PC-9 (cell line): ENCODE results near the gene RNF44. TPM values are rescaled to one million over a fixed set of nuclear protein-coding genes. Genes with fewer than 3 reads are reported as not detected.

ENCODE experiments used
- BruUV-seq: library from RNA; stranded (reverse); fragments of 400-500 nt; replicated peaks from 2 replicates; lab custom pipeline; 2021; lab: Mats Ljungman, UMichigan
- CTCF ChIA-PET: fragments of 300-600 bp; sonication (Branson Sonifier 250); formaldehyde crosslinking; loops from one replicate; lab custom pipeline; 2022; ENCODE audit warnings: antibody characterized with exemption; lab: Charles Lee
- POLR2A ChIA-PET: fragments of 300-600 bp; sonication (Branson Sonifier 250); formaldehyde crosslinking; loops from one replicate; lab custom pipeline; 2022; ENCODE audit warnings: antibody characterized with exemption; ENCODE audit not compliant: unreplicated experiment; lab: Charles Lee
- DNase-seq, 2 experiments: peaks; one replicate each; pipeline versions ENCODE4 v3.0.0 to v3.0.0-alpha.2; 2015 to 2022; ENCODE audit warnings: mixed read lengths in 1 of 2
- H2AFZ ChIP-seq: fragments of 200-600 bp; sonication (generic); 2 replicates; pipeline ENCODE4 v1.8.1; 2017; ENCODE audit warnings: antibody characterized with exemption
- H3F3A ChIP-seq: fragments of 200-600 bp; sonication (generic); 2 replicates; pipeline ENCODE4 v1.8.1; 2017; ENCODE audit warnings: antibody characterized with exemption, mild to moderate bottlenecking, low read depth; ENCODE audit not compliant: insufficient read depth
- H3K27ac ChIP-seq: fragments of 200-600 bp; sonication (generic); 2 replicates; pipeline ENCODE4 v1.6.1; 2016; ENCODE audit warnings: mixed run types
- H3K27me3 ChIP-seq: fragments of 200-600 bp; sonication (generic); 2 replicates; pipeline ENCODE4 v1.6.1; 2016; ENCODE audit warnings: low read depth, mixed run types; ENCODE audit not compliant: insufficient read depth
- H3K36me3 ChIP-seq: fragments of 200-600 bp; sonication (generic); 2 replicates; pipeline ENCODE4 v1.6.1; 2016; ENCODE audit warnings: low read depth, mixed run types
- H3K4me1 ChIP-seq: fragments of 200-600 bp; sonication (generic); replicated peaks from 2 replicates; pipeline ENCODE4 v1.6.1; 2016; ENCODE audit warnings: mixed run types; ENCODE audit not compliant: insufficient read depth
- H3K4me2 ChIP-seq: fragments of 200-600 bp; sonication (generic); 2 replicates; pipeline ENCODE4 v1.6.1; 2017; ENCODE audit warnings: mixed run types
- H3K4me3 ChIP-seq: fragments of 200-600 bp; sonication (generic); 2 replicates; pipeline ENCODE4 v1.6.1; 2016; ENCODE audit warnings: mixed run types
- H3K79me2 ChIP-seq: fragments of 200-600 bp; sonication (generic); 2 replicates; pipeline ENCODE4 v1.6.1; 2017; ENCODE audit warnings: low read depth, mixed run types
- H3K9me2 ChIP-seq: fragments of 200-600 bp; sonication (generic); 2 replicates; pipeline ENCODE4 v1.8.1; 2017; ENCODE audit warnings: mild to moderate bottlenecking; ENCODE audit not compliant: insufficient read depth
- H3K9me3 ChIP-seq: fragments of 200-600 bp; sonication (generic); 2 replicates; pipeline ENCODE4 v1.8.1; 2016; ENCODE audit warnings: low read depth; ENCODE audit not compliant: insufficient read depth
- H4K20me1 ChIP-seq: fragments of 200-600 bp; sonication (generic); 2 replicates; pipeline ENCODE4 v1.8.1; 2017; ENCODE audit not compliant: insufficient read depth
- EZH2 ChIP-seq: fragments of 200-600 bp; sonication (generic); IDR thresholded peaks from 2 replicates; pipeline ENCODE4 v1.8.0; 2017; ENCODE audit warnings: antibody characterized with exemption, low read depth
- intact Hi-C: fragments of 100-400 bp; cut with micrococcal nuclease; formaldehyde crosslinking; loops from one replicate; pipeline ENCODE4 v1.10.0; 2022; ENCODE audit not compliant: unreplicated experiment
- total RNA-seq: library from RNA; stranded (reverse); gene quantifications from 2 replicates; pipeline ENCODE4 v1.2.3, GENCODE V29; 2021
- TF ChIP-seq, protein P1 (sequence below): fragments of 200-600 bp; sonication (generic); conservative IDR thresholded peaks from 2 replicates; pipeline ENCODE4 v1.6.1; 2017; ENCODE audit warnings: mixed run types, antibody characterized with exemption, mild to moderate bottlenecking, moderate library complexity

RNF44 gene
- total RNA-seq, 1 experiment from 2014 or later = 87.4 TPM

DNA sequence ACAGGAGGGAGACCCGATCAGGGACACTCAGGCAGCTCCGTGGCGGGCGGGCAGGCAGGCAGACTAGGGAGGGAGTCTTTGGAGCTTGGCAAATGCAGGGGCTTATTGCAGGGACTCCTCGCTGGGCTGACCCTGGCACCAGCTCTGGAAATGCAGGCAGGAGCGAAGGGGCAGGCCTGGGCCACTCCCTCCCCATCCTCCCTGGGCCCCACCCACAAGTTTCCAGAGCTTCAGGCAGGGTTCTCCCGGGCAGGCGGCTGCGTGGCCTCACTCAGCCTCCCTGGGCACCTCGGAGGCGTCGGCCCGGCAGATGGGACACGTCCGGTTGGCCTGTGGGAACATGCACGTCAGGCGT is 8.5 kb downstream of the RNF44 start:
- CTCF ChIA-PET = no interaction called here
- Histone ChIP-seq H2AFZ (no peak overlapping the region), H3K27me3 (no peaks in the 10 kb centered on the region), H3K27ac (no peak overlapping the region), H3K4me2 (no peak overlapping the region), H3K9me2 (no peaks in the 10 kb centered on the region), H3K4me3 (no peak overlapping the region), H3K36me3 (0 out of 2 replicates have a peak, but pooled peaks cover 3% of the 10 kb centered on the region), H3F3A (peaks cover 12% of the 10 kb centered on the region; the same call in 1 of the 2 replicates), H3K9me3 (no peaks in the 10 kb centered on the region), H3K79me2 (peaks cover 19% of the 10 kb centered on the region), H3K4me1 (no peaks in the 10 kb centered on the region), H4K20me1 (peaks cover 14% of the 10 kb centered on the region)
- intact Hi-C loops = no loop called here
- no peak for DNase-seq
- TF ChIP-seq, protein P1, sequence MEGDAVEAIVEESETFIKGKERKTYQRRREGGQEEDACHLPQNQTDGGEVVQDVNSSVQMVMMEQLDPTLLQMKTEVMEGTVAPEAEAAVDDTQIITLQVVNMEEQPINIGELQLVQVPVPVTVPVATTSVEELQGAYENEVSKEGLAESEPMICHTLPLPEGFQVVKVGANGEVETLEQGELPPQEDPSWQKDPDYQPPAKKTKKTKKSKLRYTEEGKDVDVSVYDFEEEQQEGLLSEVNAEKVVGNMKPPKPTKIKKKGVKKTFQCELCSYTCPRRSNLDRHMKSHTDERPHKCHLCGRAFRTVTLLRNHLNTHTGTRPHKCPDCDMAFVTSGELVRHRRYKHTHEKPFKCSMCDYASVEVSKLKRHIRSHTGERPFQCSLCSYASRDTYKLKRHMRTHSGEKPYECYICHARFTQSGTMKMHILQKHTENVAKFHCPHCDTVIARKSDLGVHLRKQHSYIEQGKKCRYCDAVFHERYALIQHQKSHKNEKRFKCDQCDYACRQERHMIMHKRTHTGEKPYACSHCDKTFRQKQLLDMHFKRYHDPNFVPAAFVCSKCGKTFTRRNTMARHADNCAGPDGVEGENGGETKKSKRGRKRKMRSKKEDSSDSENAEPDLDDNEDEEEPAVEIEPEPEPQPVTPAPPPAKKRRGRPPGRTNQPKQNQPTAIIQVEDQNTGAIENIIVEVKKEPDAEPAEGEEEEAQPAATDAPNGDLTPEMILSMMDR = no peak
- no peak for TF ChIP-seq EZH2
- POLR2A ChIA-PET = no interaction called here
- no TSS peak for BruUV-seq

DNA sequence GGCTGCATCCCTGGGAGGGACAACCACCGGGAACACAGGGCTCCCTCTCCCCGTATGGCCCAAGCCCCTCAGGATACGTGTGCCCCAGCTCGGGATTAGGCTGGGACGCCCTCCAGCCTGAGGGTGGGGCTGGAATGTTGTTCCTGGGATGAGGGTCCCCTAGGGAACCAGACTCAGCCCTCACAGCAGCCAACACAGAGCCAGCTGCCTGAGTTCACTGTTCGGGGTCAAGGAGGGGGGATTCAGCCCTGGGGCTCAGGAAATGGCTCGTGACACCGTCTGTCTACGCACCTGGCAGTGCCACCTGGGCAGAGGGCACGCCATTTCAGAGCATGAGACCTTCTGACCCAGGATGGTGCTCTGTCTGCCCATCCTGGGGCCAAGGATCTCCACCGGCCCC is 8.9 kb downstream of the RNF44 start:
- Histone ChIP-seq H3K4me2 (no peak overlapping the region), H3K27ac (no peak overlapping the region), H3K4me3 (no peak overlapping the region), H4K20me1 (peaks cover 10% of the 10 kb centered on the region), H3K27me3 (no peaks in the 10 kb centered on the region), H3K9me2 (no peaks in the 10 kb centered on the region), H3K4me1 (no peaks in the 10 kb centered on the region), H3K9me3 (no peaks in the 10 kb centered on the region), H3K79me2 (peaks cover 15% of the 10 kb centered on the region), H2AFZ (no peak overlapping the region), H3K36me3 (0 out of 2 replicates have a peak, but pooled peaks cover 3% of the 10 kb centered on the region), H3F3A (peaks cover 12% of the 10 kb centered on the region; the same call in 1 of the 2 replicates)
- TF ChIP-seq, protein P1 = no peak
- TF ChIP-seq EZH2 = no peak
- no TSS peak for BruUV-seq
- CTCF ChIA-PET = no interaction called here
- no peak for DNase-seq
- POLR2A ChIA-PET = no interaction called here
- intact Hi-C loops = no loop called here

DNA sequence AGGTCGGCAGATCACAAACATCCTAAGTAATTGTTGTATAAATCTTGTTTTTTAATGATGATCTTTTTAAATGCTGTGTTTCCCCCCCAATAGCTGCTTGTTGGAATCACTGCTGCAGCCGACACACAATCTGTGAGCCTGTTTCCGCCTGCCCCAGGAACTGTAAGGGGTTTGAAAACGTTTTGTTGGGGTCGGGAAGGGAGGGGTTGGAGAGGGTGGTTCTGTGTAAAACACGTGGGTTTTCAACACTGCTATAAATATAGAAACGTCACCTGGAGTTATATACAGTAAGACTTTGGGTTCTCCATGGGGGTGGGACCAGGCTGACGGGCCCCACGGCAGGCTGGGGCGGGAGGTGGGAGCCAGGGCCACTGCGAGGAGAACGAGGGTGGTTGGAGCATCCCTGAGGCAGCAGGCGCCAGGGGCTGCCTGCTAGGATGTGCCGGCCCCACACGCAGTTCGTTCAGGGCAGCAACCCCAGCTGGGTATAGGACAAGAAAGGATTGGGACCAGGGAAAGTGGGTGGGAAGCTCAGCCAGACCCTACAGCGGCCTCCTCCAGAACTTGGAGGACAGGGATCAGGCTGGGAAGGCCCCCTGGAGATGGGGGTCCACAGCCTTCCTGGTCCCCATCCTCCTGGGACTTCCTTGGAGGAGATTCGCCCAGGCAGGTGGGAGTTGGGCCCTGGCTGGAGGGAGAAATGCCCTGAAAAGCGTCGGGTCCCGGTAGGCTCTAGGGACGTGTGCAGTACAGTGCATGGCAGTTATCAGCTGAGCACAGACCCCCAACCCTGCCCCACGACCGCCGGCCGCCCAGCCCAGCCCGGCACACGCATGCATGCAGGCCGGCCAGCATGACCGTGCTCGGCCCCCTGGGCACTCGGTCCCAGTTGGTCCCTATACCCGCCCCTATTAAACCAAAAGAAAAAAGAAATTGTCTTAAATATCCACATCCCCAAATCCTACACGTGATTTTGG is 9.7 kb downstream of the RNF44 start:
- TSS peak; percentile 1 for BruUV-seq
- Histone ChIP-seq H3F3A (peaks cover 12% of the 10 kb centered on the region; the same call in 1 of the 2 replicates), H3K4me1 (no peaks in the 10 kb centered on the region), H3K4me2 (no peak overlapping the region), H3K27ac (no peak overlapping the region), H3K4me3 (no peak overlapping the region), H3K36me3 (0 out of 2 replicates have a peak, but pooled peaks cover 3% of the 10 kb centered on the region), H2AFZ (no peak overlapping the region), H3K79me2 (0 out of 2 replicates have a peak, but pooled peaks cover 7% of the 10 kb centered on the region), H3K9me2 (no peaks in the 10 kb centered on the region), H3K27me3 (no peaks in the 10 kb centered on the region), H3K9me3 (no peaks in the 10 kb centered on the region), H4K20me1 (peaks cover 3% of the 10 kb centered on the region)
- POLR2A ChIA-PET = no interaction called here
- no peak for DNase-seq
- intact Hi-C loops = no loop called here
- TF ChIP-seq, protein P1 = no peak
- no peak for TF ChIP-seq EZH2
- CTCF ChIA-PET = no interaction called here
